ENCODE data around the gene OR2L3.

- TF ChIP-seq CTCF (conservative IDR thresholded peaks at IDR 0.05; ENCODE audit: low read length) (no peak), EZH2phosphoT487 (IDR thresholded peaks at IDR 0.05; ENCODE audit: borderline replicate concordance, low read depth, low read length) (no peak)
Observed at GRCh38 chr1:248029770-248030169, 16.9 kb upstream of the OR2L3 start, which contains the start of gene OR2L2.

Measured in OCI-LY7 (cell line).